ENCODE data around the gene AGFG2.
"Not testable (repeated sequence)": the region's sequence is repeated elsewhere in the genome, so short reads cannot be mapped to it uniquely, and the experiment has no call there.

Gene AGFG2

DNA sequence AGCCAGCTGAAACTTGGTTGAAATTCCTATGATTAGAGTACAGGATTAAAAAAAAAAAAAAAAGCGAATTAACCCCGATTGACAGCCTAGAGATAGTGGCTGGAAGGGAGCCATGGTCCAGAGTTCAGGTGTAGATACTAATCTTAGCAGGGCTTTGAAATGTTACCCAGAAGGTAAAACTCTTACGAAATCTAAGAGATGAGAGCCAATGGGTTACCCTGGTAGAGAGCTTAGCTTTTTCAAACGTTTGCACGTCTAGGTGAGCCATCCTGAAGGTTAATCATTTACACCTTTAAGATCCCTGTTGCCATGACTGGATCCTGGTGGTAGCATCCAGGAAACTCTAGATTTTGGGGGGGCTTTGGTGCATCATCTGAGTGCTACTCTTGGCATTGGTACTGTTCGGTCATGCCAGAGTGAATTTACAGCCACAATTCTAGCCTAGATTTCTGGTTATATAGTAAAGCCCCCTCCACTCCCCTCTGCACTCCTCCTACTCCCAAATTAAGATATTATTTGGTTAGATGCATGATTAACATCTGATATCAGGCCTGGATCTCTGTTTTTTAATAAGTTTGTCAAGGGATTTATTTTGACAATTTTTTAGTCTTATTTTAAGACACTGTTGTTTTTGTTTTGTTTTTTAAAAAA, 1.2 kb downstream of the AGFG2 start:
- TF ChIP-seq Cebpa-rat (IDR thresholded peaks at IDR 0.05): no peak
- Histone ChIP-seq H3K9ac (peak overlapping the region; percentile 75), H3K4me2 (peak overlapping the region; percentile 97), H3K36me3 (no peaks in the 10 kb centered on the region), H4K20me1 (peaks cover 8% of the 10 kb centered on the region), H3K9me3 (no peaks in the 10 kb centered on the region), H3K4me3 (peak overlapping the region; percentile 81), H3K4me1 (peaks cover 24% of the 10 kb centered on the region), H3K27me3 (no peaks in the 10 kb centered on the region; the same call in 1 of the 2 replicates), H3K27ac (no peak overlapping the region)

DNA sequence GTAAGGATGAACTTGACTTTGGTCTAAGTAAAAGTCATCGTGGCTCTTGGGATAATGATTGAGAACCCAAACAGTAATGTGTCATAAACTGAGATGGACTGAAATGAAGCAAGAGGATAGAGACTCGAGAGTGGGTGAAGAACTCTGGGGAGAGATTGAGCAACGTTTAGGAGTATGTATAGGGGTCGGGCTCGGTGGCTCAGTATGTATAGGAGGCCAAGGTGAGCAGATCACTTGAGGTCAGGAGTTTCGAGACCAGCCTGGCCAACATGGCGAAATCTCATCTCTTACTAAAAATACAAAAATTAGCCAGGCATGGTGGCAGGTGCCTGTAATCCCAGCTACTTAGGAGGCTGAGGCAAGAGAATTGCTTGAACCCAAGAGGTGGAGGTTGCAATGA, 2.3 kb downstream of the AGFG2 start:
- not testable (repeated sequence) for H3K9me3 ChIP-seq, H3K36me3 ChIP-seq, H3K4me3 ChIP-seq, H3K4me2 ChIP-seq, H3K27ac ChIP-seq, H4K20me1 ChIP-seq, H3K27me3 ChIP-seq, H3K9ac ChIP-seq
- peaks cover 35% of the 10 kb centered on the region for H3K4me1 ChIP-seq

DNA sequence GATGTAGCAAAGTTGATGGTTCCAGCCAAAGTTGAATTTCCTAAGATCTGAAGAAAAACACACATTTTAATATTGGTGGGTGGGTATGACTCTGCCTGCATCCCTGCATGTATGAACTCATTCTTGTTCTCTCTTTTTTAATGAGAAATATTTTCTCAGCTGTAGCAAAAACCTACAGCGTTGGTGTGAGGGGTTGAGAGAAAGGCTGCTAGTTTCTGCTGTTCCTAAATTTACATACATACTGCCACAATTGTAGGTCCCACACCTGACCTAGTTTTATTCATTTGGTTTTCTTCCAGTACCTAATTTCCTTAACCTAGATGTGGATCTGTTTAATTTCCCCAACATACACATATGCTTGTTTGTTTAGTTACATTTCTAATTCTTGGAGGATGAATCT, 4.6 kb downstream of the AGFG2 start:
- no peak overlapping the region for H3K4me2 ChIP-seq
- peaks cover 8% of the 10 kb centered on the region for H4K20me1 ChIP-seq
- H3K27me3 ChIP-seq: no peaks in the 10 kb centered on the region; the same call in 1 of the 2 replicates
- no peak overlapping the region for H3K9ac ChIP-seq
- H3K36me3 ChIP-seq: no peaks in the 10 kb centered on the region
- no peaks in the 10 kb centered on the region for H3K9me3 ChIP-seq
- H3K4me1 ChIP-seq: peaks cover 50% of the 10 kb centered on the region
- no peak for TF ChIP-seq Cebpa-rat (IDR thresholded peaks at IDR 0.05)
- H3K27ac ChIP-seq: no peak overlapping the region
- no peak overlapping the region for H3K4me3 ChIP-seq

DNA sequence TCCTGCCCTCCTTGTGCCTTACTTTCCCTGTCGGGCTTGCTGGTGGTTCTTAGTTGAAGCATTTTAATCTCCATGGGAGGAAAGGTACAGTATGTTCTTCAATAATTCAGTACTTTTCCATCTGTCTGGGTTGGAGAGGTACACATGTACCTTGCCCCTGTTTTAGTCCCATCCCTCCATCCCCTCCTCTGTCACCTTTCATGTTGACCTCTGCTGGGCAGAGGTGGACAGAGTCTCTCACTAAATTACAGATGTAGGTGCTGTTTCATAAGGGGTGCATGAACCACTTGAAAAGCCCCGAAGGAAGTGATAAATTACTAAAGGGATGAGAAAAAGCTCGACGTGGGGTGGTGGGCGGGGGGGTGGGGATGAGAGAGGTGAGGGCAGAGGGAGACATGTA, 5.4 kb downstream of the AGFG2 start:
- Histone ChIP-seq H3K4me3 (no peak overlapping the region), H3K27ac (no peak overlapping the region), H3K9ac (no peak overlapping the region)

DNA sequence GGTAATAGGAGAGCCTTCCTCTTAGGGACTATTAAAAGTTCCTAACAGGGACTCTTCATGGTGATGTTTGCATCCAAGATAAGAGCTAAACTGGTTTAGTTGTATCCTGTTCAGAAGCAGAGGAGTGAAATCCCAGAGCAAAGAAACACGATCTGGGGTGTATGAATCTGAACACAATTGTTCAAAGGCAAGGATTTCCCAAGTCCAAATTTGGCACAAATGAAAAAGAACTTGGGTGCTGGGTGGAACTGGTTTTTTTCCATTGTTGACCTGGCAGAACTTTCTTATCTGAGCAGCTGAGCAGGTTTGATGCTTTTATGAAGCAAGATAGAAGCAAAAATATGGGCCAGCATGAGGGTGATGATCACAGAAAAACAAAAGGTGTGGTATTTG, 6.0 kb downstream of the AGFG2 start:
- Histone ChIP-seq H3K9me3 (no peaks in the 10 kb centered on the region), H3K4me1 (peaks cover 60% of the 10 kb centered on the region), H3K27me3 (no peaks in the 10 kb centered on the region; the same call in 1 of the 2 replicates), H3K36me3 (peaks cover 10% of the 10 kb centered on the region; the same call in 1 of the 2 replicates), H3K4me3 (no peak overlapping the region), H3K9ac (no peak overlapping the region), H3K4me2 (peak overlapping the region; percentile 83), H4K20me1 (peaks cover 4% of the 10 kb centered on the region), H3K27ac (no peak overlapping the region)
- no peak for TF ChIP-seq Cebpa-rat (IDR thresholded peaks at IDR 0.05)

More for the DNA sequence above, 5.4 kb downstream of the AGFG2 start:
- no peaks in the 10 kb centered on the region for H3K9me3 ChIP-seq
- peaks cover 5% of the 10 kb centered on the region; the same call in 1 of the 2 replicates for H3K36me3 ChIP-seq
- no peak overlapping the region for H3K4me2 ChIP-seq
- H4K20me1 ChIP-seq: peaks cover 8% of the 10 kb centered on the region
- TF ChIP-seq Cebpa-rat (IDR thresholded peaks at IDR 0.05): no peak
- H3K4me1 ChIP-seq: peaks cover 58% of the 10 kb centered on the region
- H3K27me3 ChIP-seq: no peaks in the 10 kb centered on the region; the same call in 1 of the 2 replicates

DNA sequence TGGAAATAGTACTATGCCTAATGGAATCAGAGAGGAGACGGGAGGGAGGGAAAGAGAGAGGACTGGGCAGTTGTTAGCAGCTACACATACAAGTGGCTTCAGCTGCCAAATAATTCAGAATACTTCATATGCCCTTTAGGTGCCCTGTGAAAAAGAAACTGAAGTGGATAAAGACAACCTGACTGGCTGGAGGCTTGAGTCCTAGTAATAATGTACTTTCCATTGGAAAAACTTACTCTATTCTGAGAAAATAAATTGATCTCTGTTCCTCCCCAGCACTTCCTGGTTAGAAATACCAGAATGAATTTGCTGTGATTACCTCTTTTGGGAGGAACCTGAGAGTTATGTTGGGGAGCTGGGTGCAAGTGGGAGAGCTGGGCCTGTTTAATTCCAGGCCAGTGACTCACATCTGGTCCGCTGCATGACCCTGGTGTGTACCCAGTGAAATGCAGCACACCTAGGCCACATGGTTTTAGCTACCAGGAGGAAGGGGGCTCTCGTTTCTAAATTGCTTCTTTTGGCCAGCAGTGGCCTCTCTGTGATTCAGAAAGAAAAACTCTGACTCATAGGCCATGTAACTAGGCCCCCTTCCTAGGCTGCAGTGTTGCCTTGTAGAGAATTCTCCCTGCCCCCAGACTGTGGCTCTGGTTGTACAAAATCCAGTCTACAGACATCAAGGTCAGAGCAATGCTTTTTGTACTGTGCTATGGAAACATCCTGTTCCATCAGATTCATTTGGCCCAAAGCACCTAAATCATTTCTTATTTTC, 6.5 kb downstream of the AGFG2 start:
- Histone ChIP-seq H3K4me3 (no peak overlapping the region), H3K9me3 (no peaks in the 10 kb centered on the region), H3K27me3 (no peaks in the 10 kb centered on the region), H3K4me2 (peak overlapping the region; percentile 83), H3K9ac (0 out of 2 replicates have a peak overlapping the region, but pooled peaks have one; percentile 10), H3K27ac (peak overlapping the region; percentile 57), H4K20me1 (no peaks in the 10 kb centered on the region), H3K4me1 (peaks cover 60% of the 10 kb centered on the region), H3K36me3 (peaks cover 10% of the 10 kb centered on the region; the same call in 1 of the 2 replicates)
- TF ChIP-seq Cebpa-rat (IDR thresholded peaks at IDR 0.05): no peak

DNA sequence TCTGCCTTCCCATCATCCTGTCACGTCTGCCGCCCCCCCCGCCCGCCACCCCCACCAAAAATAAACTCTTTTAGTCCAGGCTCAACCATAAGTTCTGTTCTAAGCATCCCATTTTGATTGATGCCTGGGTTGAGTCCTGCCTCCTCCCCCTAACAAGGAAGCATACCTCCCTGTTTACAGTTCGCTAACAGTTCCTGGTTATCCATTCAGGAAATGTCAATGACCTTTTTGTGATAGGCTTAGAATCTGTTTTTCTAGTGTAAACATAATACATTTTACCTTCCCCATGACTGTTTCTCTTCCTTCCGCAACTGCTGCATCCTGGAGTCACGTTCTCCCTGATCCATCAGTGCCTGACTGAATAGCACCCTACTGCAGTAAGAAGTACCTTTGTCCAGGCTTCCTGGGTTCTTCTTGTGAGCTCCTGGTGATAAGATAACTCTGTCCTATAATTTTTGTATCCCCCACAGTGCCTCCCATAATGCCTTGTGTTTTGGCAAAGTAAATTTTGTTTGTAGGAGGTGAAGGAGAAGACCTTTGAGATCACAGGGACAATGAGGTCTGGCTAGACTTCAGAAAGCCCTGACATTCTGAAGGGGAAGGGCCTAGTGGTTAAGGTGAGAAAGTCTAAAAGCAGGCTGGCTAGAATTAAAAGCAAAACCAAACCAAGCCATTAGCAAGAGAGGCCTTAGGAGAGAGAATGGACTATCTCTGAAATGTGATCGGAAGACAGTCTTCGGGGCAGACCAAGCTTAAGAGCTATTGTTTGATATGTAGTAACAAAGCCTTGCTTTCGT, 7.3 kb downstream of the AGFG2 start:
- peak overlapping the region; percentile 57 for H3K27ac ChIP-seq
- no peaks in the 10 kb centered on the region for H3K9me3 ChIP-seq
- peaks cover 62% of the 10 kb centered on the region for H3K4me1 ChIP-seq
- TF ChIP-seq Cebpa-rat (IDR thresholded peaks at IDR 0.05): no peak
- H3K27me3 ChIP-seq: no peaks in the 10 kb centered on the region
- H3K4me2 ChIP-seq: peak overlapping the region; percentile 83
- no peak overlapping the region for H3K4me3 ChIP-seq
- H4K20me1 ChIP-seq: no peaks in the 10 kb centered on the region
- peaks cover 12% of the 10 kb centered on the region; the same call in 1 of the 2 replicates for H3K36me3 ChIP-seq
- H3K9ac ChIP-seq: no peak overlapping the region

DNA sequence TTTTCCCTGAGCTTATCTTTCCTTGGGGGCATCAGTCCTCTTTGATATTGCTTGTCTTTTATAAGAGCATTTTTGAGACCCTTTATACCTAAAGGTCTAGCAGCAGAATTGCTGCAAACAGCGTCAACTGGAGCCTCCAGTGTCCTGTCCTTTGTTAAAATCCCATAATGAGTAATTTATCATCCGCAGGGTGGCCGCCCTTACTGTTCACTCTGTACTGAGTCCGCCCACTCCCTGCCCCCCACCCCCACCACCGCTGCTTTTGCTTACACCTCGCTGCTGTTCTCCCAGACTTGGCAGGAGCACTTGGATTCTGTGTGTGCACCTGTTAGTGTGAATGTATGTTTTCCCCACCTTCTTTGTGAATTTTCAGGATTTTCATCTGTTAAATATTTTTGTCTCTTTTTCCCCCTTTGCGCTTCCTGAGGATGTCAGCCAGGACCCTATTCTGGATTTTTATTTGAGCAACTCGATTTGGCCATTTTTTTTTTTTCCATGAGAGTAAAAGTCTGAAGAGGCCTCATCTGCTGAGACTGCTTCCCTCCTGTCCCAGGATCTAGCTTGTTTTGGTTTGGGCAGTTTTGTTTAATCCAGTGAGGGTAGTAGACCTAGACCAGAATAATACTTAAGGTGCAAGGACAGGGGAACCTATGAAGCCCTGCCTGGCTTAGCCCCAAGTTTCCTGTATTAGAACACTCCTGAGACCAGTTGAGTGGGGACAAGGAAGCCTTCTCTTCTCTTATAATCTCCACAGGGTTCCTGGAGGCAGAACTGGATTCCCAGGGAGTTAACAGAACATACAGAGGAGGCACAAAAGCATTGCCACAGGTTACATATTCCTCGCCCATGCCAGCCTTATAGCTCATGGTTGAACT, 8.2 kb downstream of the AGFG2 start:
- Histone ChIP-seq H3K9ac (no peak overlapping the region; the same call in 1 of the 2 replicates), H3K4me2 (peak overlapping the region; percentile 83), H3K9me3 (no peaks in the 10 kb centered on the region), H3K27ac (peak overlapping the region; percentile 57), H4K20me1 (no peaks in the 10 kb centered on the region), H3K36me3 (peaks cover 21% of the 10 kb centered on the region; the same call in 1 of the 2 replicates), H3K27me3 (no peaks in the 10 kb centered on the region), H3K4me3 (no peak overlapping the region), H3K4me1 (peaks cover 62% of the 10 kb centered on the region)
- TF ChIP-seq Cebpa-rat (IDR thresholded peaks at IDR 0.05): no peak

DNA sequence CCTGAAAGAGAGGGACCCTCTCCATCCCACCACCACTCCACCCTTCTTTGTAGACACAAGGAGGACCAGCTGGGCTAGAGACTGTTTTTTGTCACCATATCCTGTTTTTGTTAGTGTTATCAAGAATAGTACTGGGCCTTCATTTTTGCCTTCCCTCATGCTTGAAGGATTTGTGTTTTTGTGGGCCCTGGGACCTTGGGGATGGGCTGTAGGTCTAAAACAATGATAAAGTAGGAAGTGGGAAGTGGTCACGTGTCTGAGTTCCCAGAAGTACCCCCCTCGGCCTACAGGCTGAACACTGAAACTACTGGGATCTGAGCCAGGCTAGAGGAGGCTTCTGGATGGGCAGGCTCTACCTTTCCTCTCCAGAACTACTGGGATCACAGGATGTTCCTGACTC, 8.9 kb downstream of the AGFG2 start:
- TF ChIP-seq Cebpa-rat (IDR thresholded peaks at IDR 0.05): no peak
- Histone ChIP-seq H3K4me1 (peaks cover 62% of the 10 kb centered on the region), H3K27ac (peak overlapping the region; percentile 47), H3K36me3 (peaks cover 28% of the 10 kb centered on the region), H3K9ac (no peak overlapping the region; the same call in 1 of the 2 replicates), H3K27me3 (no peaks in the 10 kb centered on the region), H3K4me3 (no peak overlapping the region), H4K20me1 (no peaks in the 10 kb centered on the region), H3K4me2 (peak overlapping the region; percentile 83), H3K9me3 (no peaks in the 10 kb centered on the region)

DNA sequence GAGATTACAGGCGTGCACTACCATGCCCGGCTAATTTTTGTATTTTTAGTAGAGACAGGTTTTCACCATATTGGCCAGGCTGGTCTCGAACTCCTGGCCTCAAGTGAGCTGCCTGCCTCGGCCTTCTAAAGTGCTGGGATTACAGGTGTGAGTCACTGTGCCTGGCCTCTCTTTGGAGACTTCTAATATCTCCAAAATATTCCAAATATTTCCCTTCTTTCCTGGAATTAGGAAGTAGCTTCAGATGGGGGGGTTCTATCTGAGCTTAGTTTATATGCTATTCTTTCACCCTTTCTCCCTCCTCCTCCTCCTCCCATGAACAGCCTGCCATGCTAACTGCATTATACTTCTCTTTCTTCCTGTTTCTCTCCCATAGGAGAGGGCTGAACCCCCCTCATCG, 9.4 kb downstream of the AGFG2 start:
- Histone ChIP-seq H3K4me2 (peak overlapping the region; percentile 83), H3K27ac (peak overlapping the region; percentile 47; the same call in 1 of the 2 replicates), H3K4me1 (peaks cover 62% of the 10 kb centered on the region), H3K36me3 (peaks cover 34% of the 10 kb centered on the region)
- H4K20me1 ChIP-seq, H3K27me3 ChIP-seq, H3K9ac ChIP-seq, H3K4me3 ChIP-seq, H3K9me3 ChIP-seq: not testable (repeated sequence)
